GM21529 (cell line): Measurements from ENCODE around the gene RTKN2.

Experiments
- ATAC-seq: cut with Tn5 transposase; IDR thresholded peaks from one replicate; pipeline ENCODE4 v1.9.1; 2021; ENCODE audit not compliant: unreplicated experiment

Gene RTKN2

GRCh38 chr10:62180677-62181076 is 88.0 kb downstream of the RTKN2 start:
- ATAC-seq, result no peak

DNA sequence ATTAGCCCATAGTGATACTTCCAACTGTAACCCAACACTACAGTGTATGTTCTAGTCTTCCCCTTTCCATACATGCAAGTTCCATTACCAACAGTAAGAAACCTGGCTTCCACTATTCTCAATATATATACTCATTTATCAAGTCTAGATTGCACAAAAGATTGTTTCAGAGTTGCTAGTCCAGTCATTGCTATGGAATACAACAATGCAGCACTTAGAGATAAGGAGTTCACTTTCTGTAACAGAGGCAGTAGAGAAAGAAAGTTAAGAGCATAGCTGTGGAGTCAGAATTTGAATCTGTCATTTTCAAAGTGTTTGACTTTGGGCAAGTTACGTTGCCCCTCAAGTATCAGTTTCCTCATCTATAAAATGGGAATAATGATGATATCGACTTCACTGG is 90.1 kb downstream of the RTKN2 start:
- ATAC-seq, result no peak

DNA sequence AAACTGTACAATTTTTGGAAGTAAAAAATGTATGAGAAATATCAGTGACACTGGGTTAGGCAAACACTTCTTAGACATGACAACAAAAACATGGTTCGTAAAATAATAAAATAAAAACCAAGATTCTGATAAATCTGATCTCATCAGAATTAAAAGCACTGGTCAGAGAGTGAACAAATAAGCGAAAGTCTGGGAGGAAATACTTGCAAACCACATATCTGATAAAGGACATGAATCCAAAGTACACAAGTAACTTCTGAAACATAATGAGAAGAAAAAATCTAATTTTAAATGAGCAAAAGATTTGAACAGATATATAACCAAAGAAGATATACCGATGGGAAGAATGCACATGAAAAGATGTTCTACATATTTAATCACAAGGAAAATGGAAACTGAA is 91.5 kb downstream of the RTKN2 start:
- ATAC-seq, result no peak

DNA sequence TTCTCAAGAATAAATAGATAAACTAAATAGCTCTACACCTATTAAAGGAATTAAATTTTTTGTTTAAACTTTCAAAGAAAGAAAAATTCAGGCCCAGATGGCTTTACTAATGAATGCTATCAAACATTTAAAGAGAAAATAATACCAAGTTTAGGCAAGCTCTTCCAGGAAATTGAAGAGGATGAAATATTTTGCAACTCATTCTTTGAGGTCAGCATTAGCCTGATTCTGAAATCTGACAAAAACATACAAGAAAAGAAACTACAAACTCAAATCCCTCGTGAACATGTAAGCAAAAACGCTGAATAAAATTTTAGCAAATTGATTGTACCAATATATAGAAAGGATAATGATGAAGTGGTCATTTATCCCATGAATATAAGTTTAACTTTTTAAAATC is 93.4 kb downstream of the RTKN2 start:
- no peak for ATAC-seq

DNA sequence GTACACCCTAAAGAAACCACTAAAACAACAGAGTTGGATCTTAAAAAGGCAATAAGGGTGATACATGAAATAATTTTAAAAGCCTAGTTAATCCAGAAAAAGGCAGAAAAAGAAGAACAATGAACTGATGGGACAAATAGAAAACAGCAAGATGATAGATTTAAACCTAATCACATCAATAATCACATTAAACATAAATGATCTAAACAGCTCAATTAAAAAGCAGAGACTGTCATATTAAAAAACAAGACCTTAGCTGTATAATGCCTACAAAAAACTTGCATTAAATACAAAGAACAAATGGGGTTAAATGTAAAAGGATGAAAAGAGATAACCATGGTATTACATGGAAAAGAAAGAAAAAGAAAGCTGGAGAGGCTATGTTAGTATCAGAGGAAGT is 96.2 kb downstream of the RTKN2 start:
- no peak for ATAC-seq

- ATAC-seq, result no peak
Measured at GRCh38 chr10:62171791-62172190, 96.9 kb downstream of the RTKN2 start.

DNA sequence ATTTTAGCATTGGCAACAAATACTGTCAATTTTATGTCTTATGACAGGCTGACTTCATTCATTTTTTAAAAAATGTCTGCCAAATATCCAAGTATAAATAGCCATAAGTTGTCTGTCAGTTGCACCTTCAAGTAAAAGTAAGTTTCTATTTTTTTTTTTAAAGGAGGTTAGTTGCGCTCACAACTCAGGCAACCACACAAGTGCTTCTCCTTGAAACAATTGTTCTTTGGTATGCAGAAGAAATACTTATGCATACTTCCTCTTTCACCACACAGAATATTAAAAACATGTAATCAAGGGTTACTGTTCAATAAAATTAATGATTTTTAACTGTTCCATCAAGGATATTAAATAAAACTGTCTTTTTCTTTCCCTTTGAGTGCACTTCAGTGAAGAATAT is 97.9 kb downstream of the RTKN2 start:
- no peak for ATAC-seq

- ATAC-seq, result peak; percentile 99
Measured at GRCh38 chr10:62166331-62167131, 102.1 kb downstream of the RTKN2 start.

DNA sequence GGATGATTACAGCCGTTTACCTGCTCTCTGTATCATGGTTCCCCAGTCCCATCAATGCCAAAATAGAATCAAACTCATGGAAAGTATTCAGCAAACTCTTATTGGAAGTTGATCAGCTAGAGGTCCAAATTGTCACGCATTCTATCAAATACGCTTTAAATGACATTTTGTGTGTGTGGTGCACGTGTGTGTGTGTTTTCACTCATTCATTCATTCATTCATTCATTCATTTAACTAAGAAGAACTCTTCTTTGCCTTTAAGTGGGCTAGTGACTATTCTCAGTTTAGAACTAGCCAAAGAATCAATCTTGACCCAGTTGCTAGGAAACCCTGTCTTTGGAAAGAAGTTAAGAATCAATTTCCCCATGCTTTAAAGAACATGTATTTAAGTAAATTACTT is 102.8 kb downstream of the RTKN2 start:
- ATAC-seq, result no peak

DNA sequence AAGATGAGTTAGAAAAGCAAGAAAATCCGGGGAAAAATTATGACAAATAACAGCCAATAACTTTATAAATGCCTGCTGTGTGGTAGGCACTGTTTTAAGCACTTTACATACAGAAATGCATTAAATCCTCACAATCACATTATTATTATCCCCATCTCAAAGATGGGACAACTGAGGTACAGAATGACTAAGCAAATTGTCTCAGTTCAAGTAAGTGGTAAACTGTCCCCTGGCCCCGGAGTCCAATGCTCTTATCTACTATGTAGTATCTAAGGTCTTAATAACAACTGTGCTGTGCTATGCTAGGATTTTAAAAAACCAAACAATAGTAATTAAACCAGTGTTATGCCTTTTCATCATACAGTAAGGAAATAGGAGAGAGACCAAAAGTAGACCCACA is 105.6 kb downstream of the RTKN2 start:
- ATAC-seq, result no peak

- ATAC-seq, result no peak
Measured at GRCh38 chr10:62162261-62162981, 106.2 kb downstream of the RTKN2 start.

- no peak for ATAC-seq
Measured at GRCh38 chr10:62159351-62159750, 109.3 kb downstream of the RTKN2 start.

DNA sequence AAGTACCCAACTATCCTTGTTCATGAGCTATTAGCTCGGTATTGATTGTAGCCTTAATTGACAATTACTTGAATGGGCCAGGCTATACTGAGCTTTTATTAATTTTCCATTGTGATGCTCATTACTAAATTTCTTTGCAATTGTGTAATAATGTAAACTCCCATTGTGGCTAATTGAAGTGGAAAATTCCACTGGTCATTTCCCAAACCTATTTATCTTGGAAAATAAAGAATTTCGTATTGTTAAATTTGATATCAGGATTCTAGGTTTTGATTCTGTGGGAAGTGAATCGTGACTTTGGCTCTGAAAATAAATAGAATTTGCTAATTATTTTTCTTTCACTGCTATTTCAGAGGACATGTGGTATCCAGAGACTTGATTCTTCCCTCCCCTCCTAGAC is 111.0 kb downstream of the RTKN2 start:
- no peak for ATAC-seq

DNA sequence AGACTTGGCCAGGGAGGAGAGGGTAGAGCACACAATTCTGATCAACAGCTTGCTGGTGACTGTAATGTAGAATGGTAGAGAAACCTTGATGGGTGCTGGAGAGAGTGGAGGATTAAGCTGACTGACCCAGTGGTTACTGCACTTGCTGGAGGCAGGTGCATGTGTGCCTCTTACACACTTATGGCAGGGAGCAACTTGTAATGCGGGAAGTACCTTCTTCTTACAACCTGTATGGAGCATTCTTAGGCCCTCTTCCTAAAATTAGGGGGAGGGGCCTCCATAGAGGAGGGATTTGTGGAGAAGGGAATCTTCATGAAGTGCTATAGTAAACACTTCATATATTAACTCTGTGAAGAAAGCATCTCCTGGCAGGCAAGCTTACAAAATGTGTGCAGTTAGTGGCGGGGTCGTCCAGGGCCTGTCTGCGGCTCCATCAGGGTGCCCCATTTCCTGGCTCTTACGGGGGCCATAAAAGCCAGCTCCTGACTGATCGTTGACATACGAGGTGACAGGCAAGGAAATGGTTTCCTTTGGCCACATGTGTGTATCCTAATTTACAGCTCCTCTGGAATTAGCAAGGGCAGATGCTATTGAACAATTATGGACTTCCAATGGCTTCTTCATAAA is 113.5 kb downstream of the RTKN2 start:
- ATAC-seq, result no peak

- ATAC-seq, result no peak
Measured at GRCh38 chr10:62154231-62154630, 114.4 kb downstream of the RTKN2 start.

- no peak for ATAC-seq
Measured at GRCh38 chr10:62153191-62153590, 115.5 kb downstream of the RTKN2 start.

DNA sequence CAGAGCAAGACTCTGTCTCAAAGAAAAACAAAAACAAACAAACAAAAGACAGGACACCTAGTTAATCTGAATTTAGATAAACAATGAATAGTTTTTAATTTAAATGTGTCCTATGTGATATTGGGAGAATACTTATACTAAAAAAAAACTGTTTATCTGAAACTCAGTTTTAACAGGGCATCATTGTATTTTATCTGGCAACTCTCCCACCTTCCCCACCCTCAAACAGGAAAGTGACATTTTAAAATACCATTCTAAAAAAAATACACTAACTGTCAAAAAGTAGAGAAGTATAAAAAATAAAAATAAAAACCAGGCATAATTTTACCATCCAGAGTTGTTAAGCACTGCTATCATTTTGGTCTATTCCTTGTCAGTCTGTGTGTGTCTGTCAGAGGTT is 119.0 kb downstream of the RTKN2 start:
- no peak for ATAC-seq

- no peak for ATAC-seq
Measured at GRCh38 chr10:62148155-62148554, 120.5 kb downstream of the RTKN2 start.

DNA sequence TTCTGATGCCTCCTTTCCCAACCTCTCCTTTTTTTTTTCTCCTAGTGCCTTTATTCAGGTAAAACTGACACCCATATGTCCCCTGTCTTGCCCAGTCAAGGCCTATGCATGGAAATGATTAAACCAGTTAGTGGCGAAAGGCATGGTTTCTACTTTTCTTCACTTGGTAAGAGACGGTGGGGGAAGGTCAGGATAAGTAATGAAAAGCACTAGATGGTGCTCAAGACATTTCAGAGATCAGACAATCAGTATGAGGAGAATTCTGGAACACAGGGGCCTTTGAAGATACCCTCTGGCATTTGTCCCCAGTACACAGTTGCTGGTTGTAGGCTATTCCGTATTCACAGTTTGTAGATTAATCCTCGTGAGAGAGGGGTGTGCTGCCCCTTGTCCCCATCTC is 121.2 kb downstream of the RTKN2 start:
- ATAC-seq, result no peak

DNA sequence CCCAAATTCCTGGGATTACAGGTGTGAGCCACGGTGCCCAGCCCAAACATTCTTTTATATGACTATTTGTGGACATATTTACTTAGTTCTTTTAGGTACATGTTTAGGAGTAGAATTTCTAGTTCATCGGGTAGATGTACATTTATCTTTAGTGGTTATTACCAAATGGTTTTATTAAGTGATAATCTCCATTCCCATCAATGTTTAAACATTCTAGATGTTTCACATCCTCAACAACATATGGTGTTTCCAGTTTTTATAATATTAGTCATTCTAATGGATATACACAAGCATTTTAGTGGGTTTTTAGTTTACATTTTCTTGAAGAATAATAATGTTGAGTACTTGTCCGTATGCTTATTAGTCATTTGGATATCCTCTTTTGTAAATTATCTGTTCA is 131.7 kb downstream of the RTKN2 start:
- ATAC-seq, result no peak

DNA sequence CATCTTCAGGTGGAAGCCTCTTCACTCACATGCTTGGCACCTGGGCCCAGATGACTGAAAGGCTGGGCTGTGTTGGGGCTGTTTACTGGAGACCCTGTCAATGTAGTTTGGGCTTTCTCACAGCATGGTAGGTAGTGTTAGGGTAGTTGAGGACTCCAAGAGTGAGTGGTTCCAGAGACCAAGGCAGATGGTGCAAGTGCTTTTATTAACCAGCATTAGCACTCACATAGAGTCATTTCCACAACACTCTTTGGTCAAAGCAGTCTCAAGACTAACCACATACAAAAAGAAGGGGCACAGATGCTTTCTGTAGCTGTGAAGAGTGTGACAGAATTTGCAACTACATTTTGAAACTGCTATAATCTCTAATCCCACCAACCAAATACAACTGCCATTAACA is 135.0 kb downstream of the RTKN2 start:
- peak; percentile 74 for ATAC-seq
